ENCODE results near the gene AP5B1. TPM values are rescaled to one million over a fixed set of nuclear protein-coding genes. Genes with fewer than 3 reads are reported as not detected.

AP5B1 gene
- total RNA-seq, 4 donors from 2014 or later, result 12.7 to 27.5 (median 18.8) TPM

- no peaks in the 10 kb centered on the region for H3K36me3 ChIP-seq
- H3K27me3 ChIP-seq, result peaks cover 0 to 38% of the 10 kb centered on the region in 2 donors
- no peaks in the 10 kb centered on the region for H3K9me3 ChIP-seq
- no peak overlapping the region for H3K4me3 ChIP-seq
- no peak for DNase-seq (ENCODE audit: low spot score in 2 of 2)
- 90 to 93% methylated on average over 23 to 24 of the region's 29 CpGs for WGBS, 2 donors
- H3K4me1 ChIP-seq, result no peaks in the 10 kb centered on the region
- no peak overlapping the region for H3K27ac ChIP-seq
- TF ChIP-seq CTCF (IDR thresholded peaks at IDR 0.05), result no peak
Measured at GRCh38 chr11:65793625-65794400, 13.0 kb upstream of the AP5B1 start.

- no peak for TF ChIP-seq CTCF (IDR thresholded peaks at IDR 0.05)
- TF ChIP-seq EP300 (IDR thresholded peaks at IDR 0.05), result no peak
- no peak for TF ChIP-seq POLR2A (IDR thresholded peaks at IDR 0.05)
- Histone ChIP-seq H3K36me3 (no peaks in the 10 kb centered on the region), H3K4me1 (peaks cover 0 to 3% (median 2%) of the 10 kb centered on the region in 4 donors), H3K4me3 (no peak overlapping the region), H3K27ac (no peak overlapping the region), H3K27me3 (peaks cover 0 to 38% of the 10 kb centered on the region in 2 donors), H3K9me3 (no peaks in the 10 kb centered on the region)
- WGBS, 2 donors, result 65 to 68% methylated on average over 9 to 16 of the region's 16 CpGs
- no peak for DNase-seq (ENCODE audit: low spot score in 2 of 2)
Measured at GRCh38 chr11:65793144-65793581, 12.4 kb upstream of the AP5B1 start.

GRCh38 chr11:65792456-65792855, 11.7 kb upstream of the AP5B1 start:
- no peak for TF ChIP-seq POLR2A (IDR thresholded peaks at IDR 0.05)
- TF ChIP-seq EP300 (IDR thresholded peaks at IDR 0.05), result no peak
- TF ChIP-seq CTCF (IDR thresholded peaks at IDR 0.05), result no peak

GRCh38 chr11:65791719-65792213, 11.0 kb upstream of the AP5B1 start:
- Histone ChIP-seq H3K4me3 (no peak overlapping the region), H3K27ac (no peak overlapping the region), H3K9me3 (no peaks in the 10 kb centered on the region), H3K4me1 (peaks cover 0 to 17% (median 9%) of the 10 kb centered on the region in 4 donors), H3K36me3 (no peaks in the 10 kb centered on the region), H3K27me3 (peaks cover 3 to 41% of the 10 kb centered on the region in 2 donors)
- no peak for TF ChIP-seq POLR2A (IDR thresholded peaks at IDR 0.05)
- TF ChIP-seq EP300 (IDR thresholded peaks at IDR 0.05), result no peak
- TF ChIP-seq CTCF (IDR thresholded peaks at IDR 0.05), result no peak
- no peak for DNase-seq (ENCODE audit: low spot score in 2 of 2)
- 76 to 83% methylated on average over 9 to 13 of the region's 13 CpGs for WGBS, 2 donors

More at GRCh38 chr11:65792456-65792855, 11.7 kb upstream of the AP5B1 start:
- no peak overlapping the region for H3K4me3 ChIP-seq
- no peaks in the 10 kb centered on the region for H3K9me3 ChIP-seq
- no peak for DNase-seq (ENCODE audit: low spot score in 2 of 2)
- H3K36me3 ChIP-seq, result no peaks in the 10 kb centered on the region
- WGBS, 2 donors, result 74 to 77% methylated on average over 13 to 16 of the region's 16 CpGs
- H3K4me1 ChIP-seq, result peaks cover 0 to 10% (median 5%) of the 10 kb centered on the region in 4 donors
- peaks cover 0 to 38% of the 10 kb centered on the region in 2 donors for H3K27me3 ChIP-seq
- no peak overlapping the region for H3K27ac ChIP-seq

- WGBS, 2 donors, result 77 to 92% methylated on average over 13 to 15 of the region's 18 CpGs
- H3K27ac ChIP-seq, result no peak overlapping the region
- TF ChIP-seq EP300 (IDR thresholded peaks at IDR 0.05), result no peak
- TF ChIP-seq CTCF (IDR thresholded peaks at IDR 0.05), result no peak
- no peak for TF ChIP-seq POLR2A (IDR thresholded peaks at IDR 0.05)
- no peak for DNase-seq (ENCODE audit: low spot score in 2 of 2)
- peaks cover 3 to 44% of the 10 kb centered on the region in 2 donors for H3K27me3 ChIP-seq
- no peaks in the 10 kb centered on the region for H3K36me3 ChIP-seq
- no peak overlapping the region for H3K4me3 ChIP-seq
- H3K4me1 ChIP-seq, result peaks cover 0 to 24% (median 14%) of the 10 kb centered on the region in 4 donors
- no peaks in the 10 kb centered on the region for H3K9me3 ChIP-seq
Measured at GRCh38 chr11:65790902-65791650, 10.3 kb upstream of the AP5B1 start.
